Measurements from ENCODE around the gene HAND2. TPM values are rescaled to one million over a fixed set of nuclear protein-coding genes. Genes with fewer than 3 reads are reported as not detected.
A peak's percentile ranks its signal among the peaks of the same experiment; 100 is the strongest.

HAND2 gene
- total RNA-seq, 6 experiments from 2014 or later = 0.35 to 3.7 (median 0.51) TPM

GRCh38 chr4:173522160-173522950, 7.7 kb downstream of the HAND2 start:
- Mint-ChIP-seq H3K27ac (peak overlapping the region; percentile 96), H3K36me3 (ENCODE audit: low read depth) (peaks cover 27% of the 10 kb centered on the region; the same call in 1 of the 2 replicates), H3K4me1 (ENCODE audit: low read depth) (peaks cover 20% of the 10 kb centered on the region), H3K4me3 (peak overlapping the region; percentile 90), H3K9me3 (peaks cover 12% of the 10 kb centered on the region), H3K27me3 (ENCODE audit: insufficient read depth) (peaks cover 18% of the 10 kb centered on the region)
- peak; percentile 39; the same call in 1 of the 2 replicates for TF ChIP-seq CTCF (IDR thresholded peaks at IDR 0.05)
- DNase-seq = peak; percentile 86

GRCh38 chr4:173521467-173522159, 8.4 kb downstream of the HAND2 start:
- Mint-ChIP-seq H3K36me3 (ENCODE audit: low read depth) (peaks cover 24% of the 10 kb centered on the region; the same call in 1 of the 2 replicates), H3K9me3 (peaks cover 12% of the 10 kb centered on the region), H3K27ac (peak overlapping the region; percentile 96), H3K4me1 (ENCODE audit: low read depth) (peaks cover 20% of the 10 kb centered on the region), H3K4me3 (peak overlapping the region; percentile 90), H3K27me3 (ENCODE audit: insufficient read depth) (peaks cover 14% of the 10 kb centered on the region)
- TF ChIP-seq CTCF (IDR thresholded peaks at IDR 0.05) = no peak; the same call in 1 of the 2 replicates
- DNase-seq = no peak

- DNase-seq = no peak
- Mint-ChIP-seq H3K27ac (no peak overlapping the region; the same call in 1 of the 2 replicates), H3K4me1 (ENCODE audit: low read depth) (peaks cover 20% of the 10 kb centered on the region), H3K27me3 (ENCODE audit: insufficient read depth) (peaks cover 14% of the 10 kb centered on the region), H3K9me3 (peaks cover 12% of the 10 kb centered on the region), H3K36me3 (ENCODE audit: low read depth) (peaks cover 20% of the 10 kb centered on the region; the same call in 1 of the 2 replicates), H3K4me3 (peak overlapping the region; percentile 27)
- peak; percentile 24; the same call in 1 of the 2 replicates for TF ChIP-seq CTCF (IDR thresholded peaks at IDR 0.05)
These were observed 9.0 kb downstream of the HAND2 start for GRCh38 chr4:173520921-173521466.

- Mint-ChIP-seq H3K9me3 (peaks cover 8% of the 10 kb centered on the region), H3K4me1 (ENCODE audit: low read depth) (peaks cover 20% of the 10 kb centered on the region), H3K27ac (no peak overlapping the region), H3K4me3 (peak overlapping the region; percentile 42; the same call in 1 of the 2 replicates), H3K36me3 (ENCODE audit: low read depth) (peaks cover 12% of the 10 kb centered on the region; the same call in 1 of the 2 replicates), H3K27me3 (ENCODE audit: insufficient read depth) (peaks cover 27% of the 10 kb centered on the region)
- TF ChIP-seq CTCF (IDR thresholded peaks at IDR 0.05) = no peak
- DNase-seq = no peak
These were observed 10.6 kb downstream of the HAND2 start for GRCh38 chr4:173519111-173520101.
